A673 (cell line): ENCODE results near the gene EXOG. TPM values are rescaled to one million over a fixed set of nuclear protein-coding genes. Genes with fewer than 3 reads are reported as not detected.

Experiments used
- BruUV-seq: library from RNA; stranded (reverse); fragments of 400-500 nt; replicated peaks from 2 replicates; lab custom pipeline; 2021; lab: Mats Ljungman, UMichigan
- CTCF ChIA-PET: fragments of 300-600 bp; sonication (Branson Sonifier 250); formaldehyde crosslinking; loops from one replicate; lab custom pipeline; 2022; ENCODE audit warnings: antibody characterized with exemption; lab: Charles Lee
- POLR2A ChIA-PET: fragments of 300-600 bp; sonication (Branson Sonifier 250); formaldehyde crosslinking; loops from one replicate; lab custom pipeline; 2022; ENCODE audit warnings: antibody characterized with exemption; ENCODE audit not compliant: low non-redundant PET; lab: Charles Lee
- DNase-seq: peaks from one replicate; pipeline ENCODE4 v3.0.0-alpha.2; 2015; ENCODE audit warnings: low spot score
- H3K27ac ChIP-seq: fragments of 200-600 bp; sonication (generic); 2 replicates; pipeline ENCODE4 v1.5.1; 2016; ENCODE audit warnings: mixed run types, low read depth, mild to moderate bottlenecking, mixed read lengths, antibody characterized with exemption, low read length; ENCODE audit not compliant: poor library complexity, severe bottlenecking
- H3K27me3 ChIP-seq: fragments of 200-600 bp; sonication (generic); replicated peaks from 2 replicates; pipeline ENCODE4 v1.6.1; 2017; ENCODE audit warnings: mixed run types, low read depth, mild to moderate bottlenecking, mixed read lengths, antibody characterized with exemption, low read length; ENCODE audit not compliant: insufficient read depth, poor library complexity
- H3K36me3 ChIP-seq: fragments of 200-600 bp; sonication (generic); 2 replicates; pipeline ENCODE4 v1.6.1; 2016; ENCODE audit warnings: mixed run types, mild to moderate bottlenecking, mixed read lengths, antibody characterized with exemption, low read length; ENCODE audit not compliant: insufficient read depth, poor library complexity, severe bottlenecking
- H3K4me1 ChIP-seq: fragments of 200-600 bp; sonication (generic); 2 replicates; pipeline ENCODE4 v1.6.1; 2017; ENCODE audit warnings: mixed run types, mild to moderate bottlenecking, mixed read lengths, antibody characterized with exemption, low read length; ENCODE audit not compliant: insufficient read depth, poor library complexity, severe bottlenecking
- H3K4me3 ChIP-seq: fragments of 200-600 bp; sonication (generic); 2 replicates; pipeline ENCODE4 v1.5.1; 2016; ENCODE audit warnings: low read depth, mixed run types, mild to moderate bottlenecking, mixed read lengths, low read length; ENCODE audit not compliant: poor library complexity, severe bottlenecking
- H3K9me3 ChIP-seq: fragments of 200-600 bp; sonication (generic); 2 replicates; pipeline ENCODE4 v1.6.1; 2016; ENCODE audit warnings: mixed run types, low read depth, mild to moderate bottlenecking, mixed read lengths, antibody characterized with exemption, low read length; ENCODE audit not compliant: poor library complexity, severe bottlenecking
- EZH2 ChIP-seq: fragments of 200-600 bp; sonication (generic); IDR thresholded peaks from 2 replicates; pipeline ENCODE4 v1.6.1; 2017; ENCODE audit warnings: borderline replicate concordance, low read depth, mild to moderate bottlenecking, mixed read lengths, antibody characterized with exemption, low read length; ENCODE audit not compliant: poor library complexity, severe bottlenecking
- intact Hi-C: fragments of 100-400 bp; cut with micrococcal nuclease; formaldehyde crosslinking; loops from one replicate; pipeline ENCODE4 v1.10.0; 2022; ENCODE audit not compliant: unreplicated experiment
- total RNA-seq: library from RNA; stranded (reverse); gene quantifications from 2 replicates; pipeline ENCODE4 v1.2.3, GENCODE V29; 2021
- TF ChIP-seq, protein P1 (sequence below): fragments of 300-800, 200-600 bp; sonication (generic); conservative IDR thresholded peaks from 2 replicates; pipeline ENCODE4 v1.5.1; 2017; ENCODE audit warnings: low read depth, mild to moderate bottlenecking, antibody characterized with exemption, low read length, moderate library complexity, mixed read lengths

The EXOG gene
- total RNA-seq, 1 experiment from 2014 or later, result 12.4 TPM

- Histone ChIP-seq H3K9me3 (no peaks in the 10 kb centered on the region), H3K36me3 (no peaks in the 10 kb centered on the region), H3K4me1 (no peaks in the 10 kb centered on the region), H3K27me3 (no peaks in the 10 kb centered on the region), H3K27ac (no peak overlapping the region), H3K4me3 (no peak overlapping the region)
- intact Hi-C loops, result no loop called here
- TF ChIP-seq, protein P1, sequence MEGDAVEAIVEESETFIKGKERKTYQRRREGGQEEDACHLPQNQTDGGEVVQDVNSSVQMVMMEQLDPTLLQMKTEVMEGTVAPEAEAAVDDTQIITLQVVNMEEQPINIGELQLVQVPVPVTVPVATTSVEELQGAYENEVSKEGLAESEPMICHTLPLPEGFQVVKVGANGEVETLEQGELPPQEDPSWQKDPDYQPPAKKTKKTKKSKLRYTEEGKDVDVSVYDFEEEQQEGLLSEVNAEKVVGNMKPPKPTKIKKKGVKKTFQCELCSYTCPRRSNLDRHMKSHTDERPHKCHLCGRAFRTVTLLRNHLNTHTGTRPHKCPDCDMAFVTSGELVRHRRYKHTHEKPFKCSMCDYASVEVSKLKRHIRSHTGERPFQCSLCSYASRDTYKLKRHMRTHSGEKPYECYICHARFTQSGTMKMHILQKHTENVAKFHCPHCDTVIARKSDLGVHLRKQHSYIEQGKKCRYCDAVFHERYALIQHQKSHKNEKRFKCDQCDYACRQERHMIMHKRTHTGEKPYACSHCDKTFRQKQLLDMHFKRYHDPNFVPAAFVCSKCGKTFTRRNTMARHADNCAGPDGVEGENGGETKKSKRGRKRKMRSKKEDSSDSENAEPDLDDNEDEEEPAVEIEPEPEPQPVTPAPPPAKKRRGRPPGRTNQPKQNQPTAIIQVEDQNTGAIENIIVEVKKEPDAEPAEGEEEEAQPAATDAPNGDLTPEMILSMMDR, result no peak
- TF ChIP-seq EZH2, result no peak
- ChIA-PET POLR2A (no interaction called here), CTCF (no interaction called here)
- no peak for DNase-seq
- no TSS peak for BruUV-seq
These were observed 48.8 kb downstream of the EXOG start for GRCh38 chr3:38544926-38545325.

DNA sequence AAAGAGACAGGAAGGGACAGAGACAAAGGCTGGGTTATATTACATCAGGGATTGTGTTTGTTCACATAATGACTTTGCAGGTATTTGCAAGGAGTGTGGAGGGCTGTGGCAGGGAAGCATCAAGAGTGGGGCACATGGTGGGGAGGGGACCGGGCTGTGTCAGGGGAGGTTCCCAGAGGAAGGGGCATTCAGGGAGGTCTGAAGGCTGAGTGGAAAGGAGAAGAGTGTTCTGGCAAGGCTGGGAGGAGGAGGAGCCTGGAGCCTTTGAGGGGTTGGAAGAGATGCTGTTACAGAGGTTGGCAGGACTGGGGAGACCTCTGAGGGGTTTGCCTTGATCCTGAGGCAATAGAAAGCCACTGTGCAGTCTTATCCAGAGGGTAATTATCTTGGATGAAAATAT is 49.4 kb downstream of the EXOG start:
- ChIA-PET POLR2A (no interaction called here), CTCF (no interaction called here)
- Histone ChIP-seq H3K9me3 (no peaks in the 10 kb centered on the region), H3K27me3 (no peaks in the 10 kb centered on the region), H3K4me3 (no peak overlapping the region), H3K36me3 (no peaks in the 10 kb centered on the region), H3K27ac (no peak overlapping the region), H3K4me1 (no peaks in the 10 kb centered on the region)
- no TSS peak for BruUV-seq
- no peak for TF ChIP-seq EZH2
- intact Hi-C loops, result no loop called here
- no peak for DNase-seq

GRCh38 chr3:38545983-38546382 is 49.8 kb downstream of the EXOG start:
- Histone ChIP-seq H3K9me3 (no peaks in the 10 kb centered on the region), H3K27ac (no peak overlapping the region), H3K36me3 (no peaks in the 10 kb centered on the region), H3K4me1 (no peaks in the 10 kb centered on the region), H3K27me3 (no peaks in the 10 kb centered on the region), H3K4me3 (no peak overlapping the region)
- ChIA-PET CTCF (no interaction called here), POLR2A (no interaction called here)
- DNase-seq, result no peak
- BruUV-seq, result no TSS peak
- no peak for TF ChIP-seq EZH2
- TF ChIP-seq, protein P1, result no peak
- intact Hi-C loops, result no loop called here
